ENCODE results near the gene PAF1. TPM values are rescaled to one million over a fixed set of nuclear protein-coding genes. Genes with fewer than 3 reads are reported as not detected.
A peak's percentile ranks its signal among the peaks of the same experiment; 100 is the strongest.

The PAF1 gene
- total RNA-seq, 1 donor from 2014 or later = 42.3 TPM

- DNase-seq (ENCODE audit: low read depth, low spot score) = no peak
Observed at GRCh38 chr19:39417463-39418181, 26.7 kb upstream of the PAF1 start.

- DNase-seq (ENCODE audit: low read depth, low spot score) = no peak
Observed at GRCh38 chr19:39416152-39417120, 25.5 kb upstream of the PAF1 start.

- no peak for DNase-seq (ENCODE audit: low read depth, low spot score)
Observed at GRCh38 chr19:39415111-39416046, 24.5 kb upstream of the PAF1 start.

- no peak for DNase-seq (ENCODE audit: low read depth, low spot score)
Observed at GRCh38 chr19:39413911-39414608, 23.2 kb upstream of the PAF1 start.

GRCh38 chr19:39413272-39413910 is 22.5 kb upstream of the PAF1 start:
- DNase-seq (ENCODE audit: low read depth, low spot score) = no peak

- DNase-seq (ENCODE audit: low read depth, low spot score) = no peak
Observed at GRCh38 chr19:39412867-39413271, 22.0 kb upstream of the PAF1 start.

GRCh38 chr19:39412100-39412866 is 21.4 kb upstream of the PAF1 start, which contains the start of gene PLEKHG2:
Gene PLEKHG2, plus strand, starts transcription at chr19:39412669. Its CDS starts 1,418 bp downstream, at chr19:39414087.
- DNase-seq (ENCODE audit: low read depth, low spot score) = peak; percentile 99

- DNase-seq (ENCODE audit: low read depth, low spot score) = peak; percentile 73
Observed at GRCh38 chr19:39411832-39412099, 20.9 kb upstream of the PAF1 start.

- no peak for DNase-seq (ENCODE audit: low read depth, low spot score)
Observed at GRCh38 chr19:39411081-39411831, 20.4 kb upstream of the PAF1 start.

GRCh38 chr19:39410831-39411080 is 19.9 kb upstream of the PAF1 start:
- no peak for DNase-seq (ENCODE audit: low read depth, low spot score)

- no peak for DNase-seq (ENCODE audit: low read depth, low spot score)
Observed at GRCh38 chr19:39410017-39410830, 19.3 kb upstream of the PAF1 start.

GRCh38 chr19:39409208-39410016 is 18.5 kb upstream of the PAF1 start:
- DNase-seq (ENCODE audit: low read depth, low spot score) = no peak

GRCh38 chr19:39408392-39409207 is 17.7 kb upstream of the PAF1 start:
- no peak for DNase-seq (ENCODE audit: low read depth, low spot score)

GRCh38 chr19:39407660-39408391 is 16.9 kb upstream of the PAF1 start:
- no peak for DNase-seq (ENCODE audit: low read depth, low spot score)

GRCh38 chr19:39407410-39407659 is 16.4 kb upstream of the PAF1 start:
- DNase-seq (ENCODE audit: low read depth, low spot score) = no peak

Measured in pulmonary artery endothelial cell (primary cell).